ENCODE results near the gene DOCK8.
"Not testable (repeated sequence)": the region's sequence is repeated elsewhere in the genome, so short reads cannot be mapped to it uniquely, and the experiment has no call there.

DOCK8 gene

GRCh38 chr9:214648-215493 lies at the start of gene DOCK8:
TSS of gene DOCK8 (plus strand) at chr9:214865. CDS start at chr9:214977, 112 bp downstream.
- DNase-seq: no peak

- DNase-seq: not testable (repeated sequence)
These were observed 44.9 kb upstream of the DOCK8 start for GRCh38 chr9:169757-170156.

DNA sequence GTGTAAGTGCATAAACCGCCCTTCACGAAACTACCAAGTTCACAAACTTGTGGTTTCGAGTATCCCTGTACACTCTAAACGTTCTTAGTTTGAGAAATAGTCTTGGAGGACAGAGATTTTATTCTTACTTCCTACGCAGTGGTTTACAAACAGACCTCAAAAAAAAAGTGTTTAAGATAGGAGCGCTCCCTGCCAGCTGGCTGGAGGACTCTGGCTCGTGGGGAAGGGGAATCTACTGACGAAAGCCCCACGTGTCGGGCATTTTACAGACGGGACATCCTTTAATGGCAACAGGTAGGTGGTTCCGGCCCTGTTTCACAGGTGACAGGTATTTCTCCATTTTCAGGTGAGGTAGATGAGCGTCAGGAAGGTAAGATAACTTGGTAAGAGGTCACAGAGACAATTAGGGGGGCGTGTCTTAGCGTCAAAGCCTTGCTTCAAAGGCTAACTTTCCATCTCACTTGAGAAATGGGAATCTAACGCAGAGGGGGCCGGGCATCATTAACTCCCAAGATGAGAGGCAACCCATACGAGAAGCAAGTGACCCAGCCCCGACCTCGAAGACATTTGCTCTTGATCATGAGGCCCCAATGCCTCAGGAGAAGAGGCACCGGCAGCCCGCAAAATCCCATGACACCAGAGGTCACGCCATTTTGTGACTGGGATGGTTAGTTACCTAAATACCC lies 36.4 kb upstream of the DOCK8 start:
- not testable (repeated sequence) for DNase-seq

DNA sequence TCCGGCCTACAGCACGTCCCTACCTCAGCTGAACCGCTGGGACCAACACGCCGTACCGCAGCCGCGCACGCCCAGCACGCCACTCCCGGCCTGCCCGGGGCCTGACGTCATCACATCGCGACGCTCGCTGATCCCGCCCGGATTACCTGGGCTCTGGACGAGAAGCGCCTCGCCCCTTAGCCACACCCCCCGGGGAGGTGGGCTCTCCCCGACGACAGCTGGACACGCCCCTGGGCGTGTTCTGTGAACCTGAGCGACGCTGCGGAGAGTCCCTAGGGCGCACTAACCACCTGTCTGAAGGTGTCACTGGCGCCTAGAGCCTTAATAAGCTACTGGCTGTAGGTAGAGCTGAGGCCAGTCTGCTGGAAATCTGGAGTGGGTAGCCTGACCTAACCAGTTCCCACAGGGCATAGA lies 35.7 kb upstream of the DOCK8 start, which contains the start of gene ZNG1A:
Gene ZNG1A (minus strand): TSS at position 87 of the 414 bp plus-strand sequence. CDS start 87 bp downstream, outside the sequence.
- not testable (repeated sequence) for DNase-seq

DNA sequence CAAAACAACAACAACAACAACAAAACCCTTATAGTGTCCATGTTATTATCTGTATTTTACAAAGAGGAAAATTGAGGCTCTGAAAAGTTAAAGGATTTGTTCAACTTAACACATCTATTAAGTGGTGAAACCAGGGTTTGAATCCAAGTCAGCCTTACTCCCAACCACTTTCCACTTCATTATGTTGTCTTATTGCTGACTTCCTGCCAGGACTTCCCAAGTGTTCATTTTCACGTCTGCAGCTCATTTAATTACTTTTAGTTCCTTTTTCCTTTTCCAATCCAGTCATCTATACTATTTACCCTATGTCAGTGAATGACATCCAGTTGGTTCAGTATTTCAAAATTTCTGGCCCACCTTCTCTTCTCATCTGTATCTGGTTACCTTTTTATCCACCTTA lies 15.1 kb upstream of the DOCK8 start:
- DNase-seq: not testable (repeated sequence)

- no peak for DNase-seq
These were observed 8.2 kb upstream of the DOCK8 start for GRCh38 chr9:206481-206880.

- DNase-seq: no peak
These were observed 5.4 kb upstream of the DOCK8 start for GRCh38 chr9:209143-209758.

DNA sequence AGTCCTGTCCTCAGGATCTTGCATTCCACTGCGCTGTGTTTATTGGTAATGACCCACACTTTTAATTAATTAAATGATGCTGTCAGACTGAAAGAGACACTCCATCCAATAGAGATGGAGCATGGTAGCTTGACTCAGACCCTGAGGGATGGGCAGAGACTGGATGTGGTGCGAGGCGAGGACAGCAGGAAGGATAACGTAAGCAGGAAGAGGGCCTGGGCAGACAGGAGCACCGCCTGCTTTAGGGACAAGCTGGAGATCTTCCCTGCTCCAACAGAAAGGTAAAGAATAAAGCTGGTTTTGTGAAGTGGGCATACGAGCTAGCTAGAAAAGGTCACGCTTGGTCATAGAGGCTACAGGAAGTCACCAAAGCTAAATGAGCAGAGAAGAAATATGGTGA lies 3.6 kb upstream of the DOCK8 start:
- DNase-seq: no peak

GRCh38 chr9:211557-211956 lies 3.1 kb upstream of the DOCK8 start:
- no peak for DNase-seq

- DNase-seq: no peak
These were observed 2.4 kb upstream of the DOCK8 start for GRCh38 chr9:212297-212696.

DNA sequence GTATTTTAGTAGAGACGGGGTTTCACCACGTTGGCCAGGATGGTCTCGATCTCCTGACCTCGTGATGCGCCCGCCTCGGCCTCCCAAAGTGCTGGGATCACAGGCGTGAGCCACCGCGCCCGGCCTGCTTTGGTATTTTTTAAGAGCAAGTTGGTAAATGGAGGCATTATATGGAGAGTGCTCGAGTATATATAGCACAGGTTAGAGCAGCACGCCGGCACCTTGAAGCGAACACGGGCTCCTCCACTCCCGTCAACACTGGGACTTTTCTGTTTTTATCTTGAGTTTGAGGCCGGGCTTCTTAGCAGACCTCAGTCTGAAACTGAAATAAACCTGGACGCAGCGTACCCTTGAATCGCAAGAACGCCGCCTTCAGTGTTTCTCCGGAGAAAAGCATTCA lies 764 bp upstream of the DOCK8 start:
- not testable (repeated sequence) for DNase-seq

DNA sequence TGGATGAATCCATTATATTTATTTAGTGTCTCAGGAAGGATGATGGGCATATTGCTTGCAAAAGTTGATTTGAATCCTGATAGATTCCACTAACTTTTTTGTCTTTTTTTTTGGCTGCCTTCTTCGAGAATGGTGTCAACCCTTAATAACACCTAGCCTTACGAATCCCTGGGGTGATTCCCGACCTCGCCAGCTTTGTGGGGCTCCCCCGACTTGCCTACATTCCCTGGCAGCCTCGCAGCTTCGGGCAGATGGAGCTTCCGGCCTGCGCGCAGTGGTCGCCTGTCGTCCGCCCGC lies 366 bp upstream of the DOCK8 start:
- no peak for DNase-seq

- DNase-seq: no peak
These were observed 1.0 kb downstream of the DOCK8 start for GRCh38 chr9:215631-216155.

GRCh38 chr9:216866-217265 lies 2.2 kb downstream of the DOCK8 start:
- no peak for DNase-seq

GRCh38 chr9:217950-218349 lies 3.3 kb downstream of the DOCK8 start:
- no peak for DNase-seq

DNA sequence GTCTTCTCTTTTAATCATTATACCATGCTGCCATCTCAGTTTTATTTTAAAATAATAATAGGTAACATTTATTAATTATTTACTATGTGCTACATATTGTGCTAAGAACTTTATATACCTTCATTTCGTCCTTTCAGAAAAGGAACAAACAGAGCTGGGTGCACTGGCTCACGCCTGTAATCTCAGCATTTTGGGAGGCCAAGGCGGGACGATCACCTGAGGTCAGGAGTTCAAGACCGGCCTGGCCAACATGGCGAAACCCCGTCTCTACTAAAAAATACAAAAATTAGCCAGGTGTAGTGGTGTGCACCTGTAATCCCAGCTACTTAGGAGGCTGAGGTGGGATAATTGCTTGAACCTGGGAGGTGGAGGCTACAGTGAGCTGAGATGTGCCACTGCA lies 4.4 kb downstream of the DOCK8 start:
- not testable (repeated sequence) for DNase-seq

GRCh38 chr9:219670-220365 lies 5.2 kb downstream of the DOCK8 start:
- DNase-seq: no peak

GRCh38 chr9:221989-222776 lies 7.5 kb downstream of the DOCK8 start:
- DNase-seq: no peak

GRCh38 chr9:223152-223551 lies 8.5 kb downstream of the DOCK8 start:
- no peak for DNase-seq

DNA sequence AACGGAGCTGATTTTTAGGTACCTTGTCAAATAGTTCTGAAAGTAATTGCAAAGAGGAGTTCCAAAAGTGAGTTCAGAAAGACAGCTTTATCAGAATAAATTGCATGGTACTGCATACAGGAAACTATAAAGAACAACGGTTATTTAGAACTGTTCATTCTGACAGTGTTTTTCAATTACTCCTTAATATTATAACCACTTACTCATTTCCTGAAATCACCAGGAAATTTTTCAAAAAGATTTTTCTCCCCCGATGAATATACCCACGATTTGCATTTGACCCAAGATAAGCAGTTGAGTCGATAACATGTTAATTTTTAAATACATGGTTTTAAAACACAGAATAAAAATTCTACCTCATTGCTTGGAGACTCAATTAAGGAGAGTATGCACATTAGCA lies 9.4 kb downstream of the DOCK8 start:
- DNase-seq: no peak

DNA sequence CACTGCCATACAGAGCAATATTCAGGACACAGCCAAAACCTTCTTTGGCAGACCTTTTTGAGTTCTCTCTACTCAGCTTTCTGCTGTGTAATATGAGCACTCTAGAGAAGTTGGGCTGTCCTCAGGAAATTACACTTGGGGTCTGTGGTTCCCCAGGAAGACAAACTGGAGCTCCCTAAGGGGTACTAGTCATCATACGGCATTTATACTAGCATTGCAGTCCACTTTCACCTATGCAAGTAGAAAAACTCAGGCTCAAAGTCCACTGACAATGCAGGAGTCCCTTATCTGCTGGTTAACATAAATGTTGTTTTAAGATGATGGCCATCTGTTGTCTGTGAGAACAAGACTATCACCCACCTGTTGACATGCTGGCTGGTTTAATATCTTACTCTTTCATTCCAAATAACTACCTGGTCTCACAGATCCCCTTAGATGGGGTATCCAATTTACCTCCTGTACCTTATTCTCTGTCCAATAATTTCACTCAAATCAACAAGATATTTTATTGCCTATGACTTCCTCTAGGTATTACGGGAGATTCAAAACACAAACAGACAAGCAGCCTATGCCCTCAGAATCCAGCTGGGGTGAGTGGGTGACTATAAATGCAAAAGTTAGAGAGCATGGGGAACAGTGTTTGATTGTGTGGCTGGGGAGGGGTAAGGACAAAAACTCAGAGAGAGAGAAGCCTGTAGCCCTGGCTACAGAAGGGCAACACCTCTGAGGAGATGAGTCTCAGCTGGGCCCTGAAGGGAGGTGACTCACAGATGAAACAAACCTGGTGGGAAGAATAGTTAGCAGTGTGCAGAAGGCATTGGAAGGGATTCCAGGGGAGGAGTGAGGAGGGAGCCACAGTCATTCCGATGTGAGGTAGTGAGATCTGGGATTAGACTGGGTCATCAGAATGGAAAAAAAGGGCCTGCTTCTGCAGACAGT lies 10.2 kb downstream of the DOCK8 start:
- DNase-seq: no peak
